HCT116 (cell line): ENCODE results near the gene CCM2. TPM values are rescaled to one million over a fixed set of nuclear protein-coding genes. Genes with fewer than 3 reads are reported as not detected.

Experiments
- ATAC-seq: fragments of 200-7000 bp; cut with Tn5 transposase; 2 replicates; pipeline ENCODE4 v1.9.1; 2020; ENCODE audit warnings: mild to moderate bottlenecking, moderate library complexity
- BruUV-seq: library from RNA; stranded (reverse); fragments of 400-500 nt; replicated peaks from 2 replicates; lab custom pipeline; 2021; lab: Mats Ljungman, UMichigan
- CTCF ChIA-PET: fragments of 300-600 bp; sonication (Branson Sonifier 250); formaldehyde crosslinking; loops from one replicate; lab custom pipeline; 2021; ENCODE audit warnings: antibody characterized with exemption; lab: Charles Lee
- POLR2A ChIA-PET: fragments of 300-600, 350-600 bp; sonication (Branson Sonifier 250); formaldehyde crosslinking; loops from one replicate; lab custom pipeline; 2021; ENCODE audit warnings: antibody characterized with exemption; lab: Charles Lee
- RAD21 ChIA-PET, 2 experiments: fragments of 300-600 bp; sonication (Branson Sonifier 250); formaldehyde crosslinking; loops; one replicate each; lab custom pipeline; 2023; ENCODE audit warnings: low total read pairs in 2 of 2; ENCODE audit not compliant: uncharacterized antibody in 2 of 2, unreplicated experiment in 2 of 2, low non-redundant PET in 1 of 2; lab: Charles Lee
- DNase-seq: peaks from one replicate; pipeline ENCODE4 v3.0.0-alpha.2; 2010; ENCODE audit warnings: low read depth, low spot score
- H2AFZ ChIP-seq: fragments of 200-600 bp; shearing (Covaris generic), sonication (generic); 2 replicates; pipeline ENCODE4 v1.6.1; 2017; ENCODE audit warnings: low read depth, mixed run types, mixed read lengths, antibody characterized with exemption, low read length; ENCODE audit not compliant: poor library complexity, severe bottlenecking
- H3K27ac ChIP-seq: 2 replicates; pipeline ENCODE4 v1.5.1; 2012; ENCODE audit warnings: low read depth, low read length
- H3K27me3 ChIP-seq: fragments of 200-600 bp; sonication (generic); 2 replicates; pipeline ENCODE4 v1.6.1; 2016; ENCODE audit warnings: mixed run types, low read length, mixed read lengths; ENCODE audit not compliant: insufficient read depth
- H3K36me3 ChIP-seq, 2 experiments: fragments of 200-500 bp in 1 of 2; fragments of 200-600 bp in 1 of 2; sonication (Bioruptor generic) in 1 of 2; sonication (generic) in 1 of 2; 2 replicates each; pipeline versions ENCODE4 v1.5.1 to v1.6.1; 2014 to 2016; ENCODE audit warnings: low read length in 2 of 2, inconsistent platforms in 1 of 2, mixed read lengths in 1 of 2, mixed run types in 1 of 2; ENCODE audit not compliant: insufficient read depth in 2 of 2, control insufficient read depth in 1 of 2
- H3K4me1 ChIP-seq, 2 experiments: fragments of 200-600 bp in 1 of 2; sonication (generic) in 1 of 2; 2 replicates each; pipeline versions ENCODE4 v1.5.1 to v1.6.1; 2012 to 2017; ENCODE audit warnings: low read length in 2 of 2, inconsistent platforms in 1 of 2, mild to moderate bottlenecking in 1 of 2, mixed read lengths in 1 of 2, mixed run types in 1 of 2, moderate library complexity in 1 of 2; ENCODE audit not compliant: insufficient read depth in 2 of 2, control insufficient read depth in 1 of 2
- H3K4me2 ChIP-seq: fragments of 200-600 bp; sonication (generic); 2 replicates; pipeline ENCODE4 v1.6.1; 2017; ENCODE audit warnings: mixed run types, low read length, mixed read lengths
- H3K4me3 ChIP-seq, 2 experiments: fragments of 200-600 bp in 1 of 2; sonication (generic) in 1 of 2; replicated peaks in 1 of 2; 2 replicates each; pipeline ENCODE4 v1.5.1; 2011 to 2016; ENCODE audit warnings: low read length in 2 of 2, control low read depth in 1 of 2, low read depth in 1 of 2, mild to moderate bottlenecking in 1 of 2, mixed read lengths in 1 of 2, mixed run types in 1 of 2
- H3K79me2 ChIP-seq: fragments of 200-600 bp; sonication (generic); 2 replicates; pipeline ENCODE4 v1.6.1; 2017; ENCODE audit warnings: mild to moderate bottlenecking, mixed run types, low read length, moderate library complexity, mixed read lengths; ENCODE audit not compliant: insufficient read depth
- H3K9ac ChIP-seq: fragments of 200-600 bp; sonication (generic); 2 replicates; pipeline ENCODE4 v1.6.1; 2016; ENCODE audit warnings: low read length, mixed read lengths
- H3K9me2 ChIP-seq: fragments of 200-600 bp; sonication (generic), shearing (Covaris generic); 2 replicates; pipeline ENCODE4 v1.6.1; 2017; ENCODE audit warnings: mixed run types, mild to moderate bottlenecking, moderate library complexity; ENCODE audit not compliant: insufficient read depth
- H3K9me3 ChIP-seq, 2 experiments: fragments of 200-500 bp in 1 of 2; fragments of 200-600 bp in 1 of 2; sonication (Bioruptor generic) in 1 of 2; sonication (generic) in 1 of 2; 2 replicates each; pipeline ENCODE4 v1.6.1; 2014 to 2017; ENCODE audit warnings: low read length in 2 of 2, mixed read lengths in 2 of 2, inconsistent platforms in 1 of 2, low read depth in 1 of 2, mild to moderate bottlenecking in 1 of 2, mixed run types in 1 of 2, moderate library complexity in 1 of 2; ENCODE audit not compliant: control insufficient read depth in 1 of 2, insufficient read depth in 1 of 2
- H4K20me1 ChIP-seq: fragments of 200-600 bp; sonication (generic), shearing (Covaris generic); 2 replicates; pipeline ENCODE4 v1.6.1; 2017; ENCODE audit warnings: mixed run types, mild to moderate bottlenecking, moderate library complexity; ENCODE audit not compliant: insufficient read depth
- CBX3 ChIP-seq: IDR thresholded peaks from 2 replicates; pipeline ENCODE4 v1.6.1; 2012; ENCODE audit warnings: low read depth
- EZH2 ChIP-seq: fragments of 200-600 bp; sonication (generic); IDR thresholded peaks from 2 replicates; pipeline ENCODE4 v1.6.1; 2017; ENCODE audit warnings: antibody characterized with exemption, mixed run types
- JUND ChIP-seq: IDR thresholded peaks from 2 replicates; pipeline ENCODE4 v1.6.1; 2012
- REST ChIP-seq: IDR thresholded peaks from 2 replicates; pipeline ENCODE4 v1.6.1; 2012; ENCODE audit warnings: low read depth
- SP1 ChIP-seq: IDR thresholded peaks from 2 replicates; pipeline ENCODE4 v1.6.1; 2012; ENCODE audit warnings: low read depth
- ZFX ChIP-seq: fragments of 450-650 bp; IDR thresholded peaks from 2 replicates; pipeline ENCODE4 v1.6.1; 2017
- ZNF274 ChIP-seq: fragments of 200-500 bp; sonication (Bioruptor generic); IDR thresholded peaks from 2 replicates; pipeline ENCODE4 v1.6.1; 2014; ENCODE audit warnings: mild to moderate bottlenecking, low read depth, low read length, inconsistent platforms
- intact Hi-C: fragments of 100-400 bp; cut with micrococcal nuclease; formaldehyde crosslinking; loops from 2 replicates; pipeline ENCODE4 v1.10.0; 2022
- total RNA-seq: library from RNA; stranded (reverse); gene quantifications from one replicate; pipeline ENCODE4 v1.2.1, GENCODE V29; 2021; ENCODE audit not compliant: unreplicated experiment

CCM2 gene
- total RNA-seq, 1 experiment from 2014 or later = 34.4 TPM

- ATAC-seq (no peak), DNase-seq (no peak)
- Histone ChIP-seq H3K4me3 (no peak overlapping the region), H2AFZ (no peak overlapping the region), H3K9ac (no peak overlapping the region), H3K79me2 (no peaks in the 10 kb centered on the region)
- RAD21 ChIA-PET = no interaction called here
- no peak for TF ChIP-seq CBX3
- no peak for TF ChIP-seq SP1
- no peak for TF ChIP-seq ZFX
- no peak for TF ChIP-seq REST
- TF ChIP-seq EZH2 = no peak
- no peak for TF ChIP-seq JUND
- no peak for TF ChIP-seq ZNF274
- TF ChIP-seq, all 23 proteins: peak for 0
- intact Hi-C loops = no loop called here
- no peaks in the 10 kb centered on the region for H3K36me3 ChIP-seq
- H3K27ac ChIP-seq = no peak overlapping the region
- H4K20me1 ChIP-seq = no peaks in the 10 kb centered on the region
- no peaks in the 10 kb centered on the region for H3K4me1 ChIP-seq
- H3K9me3 ChIP-seq = no peaks in the 10 kb centered on the region
- ChIA-PET POLR2A (no interaction called here), CTCF (no interaction called here)
- H3K9me2 ChIP-seq = no peaks in the 10 kb centered on the region
- BruUV-seq = no TSS peak
- no peak overlapping the region for H3K4me2 ChIP-seq
- no peaks in the 10 kb centered on the region for H3K27me3 ChIP-seq
Measured at GRCh38 chr7:44955733-44956132, 44.3 kb upstream of the CCM2 start.
